D341Med (cell line): Measurements from ENCODE around the gene GSG1L2.
A peak's percentile ranks its signal among the peaks of the same experiment; 100 is the strongest.

Source experiments
- DNase-seq: peaks from one replicate; pipeline ENCODE4 v3.0.0; 2012; ENCODE audit warnings: low spot score

GSG1L2 gene

DNA sequence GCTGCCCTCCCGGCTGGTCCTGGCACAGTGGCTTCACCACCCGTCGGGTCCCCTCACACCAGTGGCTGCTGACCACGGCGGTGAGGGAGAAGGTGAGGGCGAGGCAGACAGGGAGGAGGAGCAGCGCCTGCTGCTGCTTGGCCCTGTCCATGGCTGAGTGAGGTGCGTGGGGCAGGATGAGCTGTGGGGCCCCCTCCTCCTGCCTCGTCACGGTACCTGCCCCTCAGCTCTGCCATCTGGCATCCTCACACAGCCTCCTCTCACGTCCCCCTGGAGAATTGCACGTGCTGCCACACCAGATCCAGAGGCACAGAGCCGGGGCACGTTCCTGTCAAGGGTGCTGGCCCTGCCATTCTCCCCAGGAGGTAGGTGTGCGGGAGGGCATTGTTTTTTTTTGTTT lies at the start of gene GSG1L2:
Gene GSG1L2, minus strand, starts transcription at position 159 of the 400 bp plus-strand sequence. Its CDS starts 8 bp downstream, at position 151.
- DNase-seq, result peak; percentile 26

GRCh38 chr17:9868552-9868951 lies 46.7 kb upstream of the GSG1L2 start:
- no peak for DNase-seq

DNA sequence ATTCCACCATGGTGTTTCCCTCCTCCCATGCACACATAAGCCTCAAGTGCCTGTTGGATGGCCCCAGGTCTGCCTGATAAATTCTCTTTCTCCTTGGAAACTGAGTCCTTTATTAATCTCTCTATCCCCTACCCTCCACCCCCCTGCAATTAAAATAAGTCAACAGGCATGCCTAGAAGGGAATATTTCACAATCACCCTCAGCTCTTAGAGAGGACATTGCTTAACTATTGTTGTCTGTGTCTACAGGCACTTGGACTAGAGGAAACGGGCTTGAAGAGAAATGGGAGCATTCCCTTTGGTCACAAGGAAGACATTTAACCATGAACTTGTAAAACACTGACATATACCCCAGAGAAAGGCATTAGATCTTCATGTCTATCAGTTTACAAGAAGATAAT lies 43.7 kb upstream of the GSG1L2 start:
- no peak for DNase-seq

DNA sequence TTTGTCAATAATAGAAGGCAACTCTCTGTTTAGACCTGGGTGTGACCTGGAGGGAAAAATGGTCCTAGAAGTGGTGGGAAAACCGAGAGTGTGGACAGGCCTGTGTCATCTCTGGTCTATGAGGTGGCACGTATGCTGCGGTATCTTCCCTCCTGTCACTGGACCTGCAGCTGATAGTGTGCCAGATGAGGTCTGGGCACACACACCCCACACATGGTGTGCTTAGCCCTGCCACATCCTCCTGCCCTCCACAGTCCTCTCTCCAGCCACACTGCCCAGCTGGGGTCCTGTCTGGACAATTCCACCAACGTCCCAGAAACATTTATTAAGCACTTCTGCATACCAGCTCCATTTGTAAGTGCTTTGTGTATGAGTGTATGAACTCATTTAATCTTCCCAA lies 41.1 kb upstream of the GSG1L2 start:
- no peak for DNase-seq

DNA sequence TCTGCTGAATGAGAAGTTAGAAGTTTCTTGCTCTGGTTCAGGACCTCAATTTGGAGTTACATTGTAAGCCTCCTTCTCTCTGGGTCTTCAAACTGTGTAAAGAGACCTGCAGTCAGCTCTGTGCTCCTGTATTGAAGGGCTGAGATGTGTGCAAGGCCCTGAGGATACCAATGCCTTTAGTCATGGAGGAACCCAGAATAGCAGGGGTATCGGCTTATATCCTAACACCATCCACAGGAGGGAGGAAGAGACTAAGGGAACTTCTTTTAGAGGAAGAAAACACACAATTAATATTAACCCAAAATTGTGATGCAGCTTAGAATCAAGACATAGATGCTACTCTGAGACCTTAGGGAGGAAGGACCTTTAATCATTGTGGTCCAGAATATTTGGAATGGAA lies 40.3 kb upstream of the GSG1L2 start:
- no peak for DNase-seq

DNA sequence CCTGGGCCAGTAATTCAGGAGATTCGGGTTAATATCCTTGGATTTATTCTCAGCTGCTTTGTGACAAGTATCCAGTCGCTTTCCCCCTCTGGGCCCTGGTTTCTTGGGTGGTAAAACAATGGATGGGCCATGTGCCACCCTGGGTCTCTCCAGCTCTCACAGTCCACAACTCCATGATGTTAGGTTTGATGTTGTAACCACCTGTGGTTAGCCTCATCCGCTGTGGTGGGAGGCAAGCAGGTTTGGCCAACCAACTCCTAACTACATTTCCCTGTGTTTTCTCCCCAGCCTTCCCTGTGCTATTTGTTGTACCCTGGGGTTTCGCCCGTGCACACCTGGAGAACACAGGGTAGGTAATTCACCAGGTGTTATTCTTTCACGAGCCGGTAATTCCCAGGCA lies 39.0 kb upstream of the GSG1L2 start:
- DNase-seq, result no peak

DNA sequence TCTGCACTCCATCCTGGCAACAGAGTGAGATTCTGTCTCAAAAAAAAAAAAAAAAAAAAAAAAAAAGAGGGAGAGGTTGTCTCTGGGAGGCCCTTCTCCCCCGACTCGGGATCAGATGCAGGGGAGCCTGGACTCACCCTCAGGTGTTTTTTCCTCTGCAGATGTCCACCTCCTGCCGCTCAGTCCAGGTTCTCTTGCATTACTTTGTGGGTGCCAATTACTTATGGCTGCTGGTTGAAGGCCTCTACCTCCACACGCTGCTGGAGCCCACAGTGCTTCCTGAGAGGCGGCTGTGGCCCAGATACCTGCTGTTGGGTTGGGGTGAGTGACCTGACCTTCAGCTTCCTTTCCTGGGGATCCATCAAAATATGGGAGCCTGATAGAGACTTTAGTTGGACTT lies 37.9 kb upstream of the GSG1L2 start:
- no peak for DNase-seq

- DNase-seq, result no peak
Measured at GRCh38 chr17:9855036-9855435, 33.2 kb upstream of the GSG1L2 start.

DNA sequence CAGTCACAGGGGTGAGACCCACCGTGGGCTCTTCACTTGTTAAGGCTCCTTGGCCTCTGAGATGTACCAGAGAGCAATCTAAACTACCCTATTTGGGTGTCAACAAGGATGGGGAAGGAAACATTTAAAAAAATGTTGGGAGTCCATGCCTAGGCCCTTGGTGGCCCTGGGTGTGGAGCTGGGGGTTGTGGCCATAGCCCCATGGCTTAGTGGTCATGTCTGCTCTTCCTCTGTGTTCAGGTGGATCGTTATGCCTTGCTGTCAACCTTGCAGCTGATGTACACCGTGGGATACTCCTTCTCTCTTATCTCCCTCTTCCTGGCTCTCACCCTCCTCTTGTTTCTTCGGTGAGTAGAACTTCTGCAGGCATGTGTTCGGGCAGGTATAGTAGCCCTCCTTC lies 32.4 kb upstream of the GSG1L2 start:
- DNase-seq, result no peak

DNA sequence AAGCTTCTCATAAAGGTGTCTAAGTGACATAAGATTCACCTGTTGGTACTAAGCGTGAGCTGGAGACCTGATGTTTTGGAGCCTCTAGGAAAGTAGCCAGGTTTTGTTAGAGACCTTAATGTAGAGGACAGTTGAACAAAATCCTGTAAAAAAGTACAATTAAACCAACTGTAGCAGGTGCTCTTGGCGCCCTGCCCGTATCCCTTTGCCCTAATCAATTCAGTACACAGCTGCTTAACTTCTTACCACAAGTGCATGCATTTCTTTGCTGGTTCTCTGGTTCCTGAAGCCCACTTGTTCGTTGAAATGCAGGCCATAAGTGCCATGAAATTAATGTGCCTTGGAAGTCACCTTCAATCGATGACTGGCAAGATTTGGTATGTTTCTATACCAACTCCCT lies 28.3 kb upstream of the GSG1L2 start:
- no peak for DNase-seq

- DNase-seq, result no peak
Measured at GRCh38 chr17:9845306-9845705, 23.4 kb upstream of the GSG1L2 start.

DNA sequence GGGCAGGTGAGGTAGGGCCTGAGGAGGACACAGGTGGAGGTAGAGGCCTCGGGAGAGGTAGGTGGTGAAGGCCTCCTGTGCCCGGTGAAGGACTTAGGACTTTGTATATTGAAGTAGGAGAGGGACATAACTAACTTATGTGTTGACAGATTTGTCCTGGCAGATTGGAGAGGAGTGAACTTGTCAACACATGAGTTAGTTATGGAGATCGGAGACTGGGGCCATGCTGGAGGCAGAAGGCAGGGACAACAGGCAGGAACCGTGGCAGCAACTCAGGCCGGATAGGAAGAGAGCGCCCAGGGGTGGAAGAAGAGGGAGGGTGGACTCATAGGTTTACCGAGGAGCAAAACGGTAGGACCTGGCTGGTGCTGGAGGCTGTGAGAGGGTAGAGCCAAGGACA lies 22.3 kb upstream of the GSG1L2 start:
- no peak for DNase-seq

DNA sequence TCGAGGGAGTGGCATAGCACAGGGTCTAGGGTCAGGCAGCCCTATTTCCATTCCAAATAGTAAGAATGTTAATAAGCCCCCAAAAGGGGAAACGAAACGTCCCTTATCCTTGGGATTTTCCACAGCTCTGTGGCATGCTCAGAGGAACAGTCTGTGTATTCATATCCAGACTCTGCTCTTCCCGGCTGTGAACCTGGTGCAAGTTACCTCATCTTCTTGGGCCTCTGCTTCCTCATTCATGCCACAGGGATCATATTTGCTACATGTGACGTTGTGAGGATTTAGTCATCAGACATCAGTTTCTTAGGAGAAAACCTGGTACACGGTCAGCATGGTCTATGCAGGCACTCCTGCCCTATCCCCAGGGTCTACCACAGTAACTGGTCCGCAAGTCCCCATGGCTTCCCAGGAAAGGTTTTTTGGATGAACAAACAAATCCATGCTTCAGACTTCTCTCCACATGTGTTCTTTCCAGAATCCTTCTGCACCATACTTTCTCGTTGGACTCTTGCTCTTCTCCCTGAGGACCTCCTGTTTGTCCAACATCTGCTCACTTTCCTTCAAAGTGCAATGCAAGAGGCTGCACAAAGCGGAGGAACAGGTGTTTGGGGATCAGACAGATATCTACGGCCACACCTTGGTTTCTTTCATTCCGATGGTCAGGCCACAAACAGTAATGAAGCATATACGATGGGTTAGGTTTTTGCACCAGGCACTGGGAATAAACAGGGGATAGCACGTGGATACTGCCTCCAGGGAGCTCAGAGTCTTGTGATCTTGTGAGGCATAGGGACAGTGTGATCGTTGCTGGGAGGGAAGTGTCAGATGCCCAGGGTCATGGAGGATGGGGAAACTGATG lies 21.5 kb upstream of the GSG1L2 start:
- no peak for DNase-seq

GRCh38 chr17:9842057-9842758 lies 20.3 kb upstream of the GSG1L2 start:
- DNase-seq, result no peak

DNA sequence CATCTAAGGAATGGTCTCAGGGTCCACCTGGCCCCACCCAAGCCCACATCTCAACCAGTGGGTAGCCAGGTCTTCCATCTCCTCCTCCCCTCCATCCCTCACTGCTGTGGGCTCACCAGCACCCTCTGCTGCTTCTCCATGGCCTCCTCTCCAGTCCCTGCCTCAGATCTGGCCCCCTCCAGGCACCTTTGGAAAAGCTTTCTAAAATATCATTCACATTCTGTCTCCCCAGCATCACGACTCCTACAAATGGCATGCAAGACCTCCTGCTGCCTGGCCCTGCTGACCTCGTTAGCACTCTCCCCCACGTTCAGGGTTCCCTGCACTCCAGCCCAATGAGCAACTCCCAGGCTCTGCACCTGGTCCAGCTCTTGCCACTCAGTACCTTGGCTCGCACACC lies 17.6 kb upstream of the GSG1L2 start:
- DNase-seq, result no peak

DNA sequence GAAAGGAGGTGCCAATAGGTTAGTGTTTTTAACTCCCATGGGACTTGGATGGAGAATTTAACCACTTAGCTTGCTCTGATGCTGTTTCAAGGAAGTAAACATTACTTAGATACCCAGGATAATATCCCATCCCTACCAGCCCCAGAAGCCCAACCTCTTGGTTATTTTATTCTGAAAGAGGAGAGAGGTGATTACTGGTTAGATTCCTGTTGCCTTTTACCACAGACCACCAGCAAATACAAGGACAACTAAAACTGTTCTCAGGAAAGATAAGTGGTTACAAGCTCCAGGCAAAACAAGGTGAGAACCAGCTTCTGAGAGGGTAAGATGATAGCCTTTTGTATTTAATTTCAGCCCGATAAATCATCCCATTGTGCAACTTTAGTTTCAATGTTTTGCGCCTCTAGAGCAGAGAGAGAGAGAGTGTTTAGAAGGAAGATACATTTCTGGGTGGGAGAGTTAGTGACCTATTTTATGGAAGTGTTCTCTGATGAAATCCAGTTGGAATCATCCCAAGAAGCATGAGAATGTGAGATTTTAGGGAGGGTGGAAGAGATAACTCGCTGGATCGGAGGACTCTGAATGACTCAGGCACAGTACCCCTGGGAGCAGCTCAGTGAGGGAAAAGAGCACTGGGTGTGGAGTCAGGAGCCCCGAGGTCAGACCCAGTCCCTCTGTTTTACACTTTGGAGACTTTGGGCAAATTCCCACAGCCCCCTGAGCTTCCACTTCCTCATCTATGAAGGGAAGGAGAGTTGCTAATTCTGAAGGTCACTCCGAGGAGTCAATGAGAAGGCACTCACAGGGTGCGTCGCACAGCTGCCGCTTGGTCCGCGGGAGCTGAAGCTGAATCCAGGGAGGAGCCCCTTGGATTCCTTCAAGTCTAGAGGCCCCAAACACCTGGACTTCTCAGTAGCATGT lies 15.9 kb upstream of the GSG1L2 start:
- no peak for DNase-seq

DNA sequence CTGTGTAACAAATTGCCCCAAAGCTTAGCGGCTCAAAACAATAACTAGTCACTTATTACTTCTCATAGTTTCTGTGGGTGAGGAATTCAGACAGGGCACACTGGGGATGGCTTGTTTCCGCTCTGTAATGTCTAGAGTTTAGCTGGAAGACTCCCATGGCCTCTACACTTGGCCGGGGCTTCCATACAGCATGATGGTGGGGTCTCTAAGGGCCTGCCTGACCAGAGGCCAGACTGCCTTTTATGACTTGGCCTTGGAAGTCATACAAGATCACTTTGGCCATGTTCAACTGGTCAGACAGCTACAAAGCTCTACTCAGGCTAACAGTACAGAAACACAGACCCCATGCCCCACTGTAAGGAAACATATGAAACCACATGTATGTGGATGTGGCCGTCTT lies 12.0 kb upstream of the GSG1L2 start:
- no peak for DNase-seq

- DNase-seq, result no peak
Measured at GRCh38 chr17:9830711-9831110, 8.8 kb upstream of the GSG1L2 start.

DNA sequence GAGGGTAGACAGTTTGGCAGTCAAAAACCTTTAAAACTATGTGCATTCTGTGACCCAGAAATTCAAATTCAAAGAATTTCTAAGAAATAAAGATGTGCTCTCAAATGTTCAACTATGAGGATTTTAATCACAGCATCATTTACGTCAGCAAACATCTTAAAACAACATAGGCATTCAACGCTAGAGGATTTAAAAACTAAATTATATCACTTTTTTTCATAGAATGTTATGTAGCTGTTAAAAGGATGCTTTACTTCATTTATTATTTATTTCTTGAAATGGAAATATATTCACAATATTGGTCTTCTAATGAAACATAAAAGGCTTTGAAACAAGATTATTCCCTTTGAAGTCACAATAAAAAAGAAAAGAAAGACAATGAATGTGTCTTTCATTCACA lies 7.5 kb upstream of the GSG1L2 start:
- no peak for DNase-seq

GRCh38 chr17:9828296-9829295 lies 6.7 kb upstream of the GSG1L2 start:
- no peak for DNase-seq

DNA sequence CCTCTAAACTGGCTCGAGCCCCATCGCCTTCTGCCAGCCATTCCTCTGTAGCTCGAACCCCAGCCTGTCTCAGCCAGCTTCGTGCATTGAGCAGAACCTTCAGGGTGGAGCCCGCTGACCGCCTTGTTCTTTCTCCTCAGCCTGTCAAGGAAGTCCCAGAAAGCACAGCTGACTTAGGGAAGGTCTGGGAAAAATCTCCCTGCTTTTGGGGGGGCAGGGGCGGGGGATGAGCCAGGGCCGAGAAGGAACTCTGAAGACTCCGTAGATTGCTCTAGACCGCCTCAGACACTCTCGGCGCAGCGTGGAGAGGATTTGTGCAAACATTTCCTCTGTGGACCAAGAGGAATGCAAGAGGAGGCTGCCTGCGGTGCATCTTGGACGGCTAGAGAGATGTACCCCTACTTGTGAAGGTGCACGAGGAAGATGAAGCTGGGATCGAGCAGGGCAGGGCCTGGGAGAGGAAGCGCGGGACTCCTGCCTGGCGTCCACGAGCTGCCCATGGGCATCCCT lies 3.8 kb upstream of the GSG1L2 start, which contains the start of gene GLP2R:
Gene GLP2R, plus strand, starts transcription at position 284 of the 510 bp plus-strand sequence. Its CDS starts 140 bp downstream, at position 424.
- DNase-seq, result no peak
